ENCODE results near the gene ROPN1. TPM values are rescaled to one million over a fixed set of nuclear protein-coding genes. Genes with fewer than 3 reads are reported as not detected.
A peak's percentile ranks its signal among the peaks of the same experiment; 100 is the strongest.
"Not testable (repeated sequence)": the region's sequence is repeated elsewhere in the genome, so short reads cannot be mapped to it uniquely, and the experiment has no call there.

The ROPN1 gene
- total RNA-seq, 1 donor from 2014 or later = not detected

DNA sequence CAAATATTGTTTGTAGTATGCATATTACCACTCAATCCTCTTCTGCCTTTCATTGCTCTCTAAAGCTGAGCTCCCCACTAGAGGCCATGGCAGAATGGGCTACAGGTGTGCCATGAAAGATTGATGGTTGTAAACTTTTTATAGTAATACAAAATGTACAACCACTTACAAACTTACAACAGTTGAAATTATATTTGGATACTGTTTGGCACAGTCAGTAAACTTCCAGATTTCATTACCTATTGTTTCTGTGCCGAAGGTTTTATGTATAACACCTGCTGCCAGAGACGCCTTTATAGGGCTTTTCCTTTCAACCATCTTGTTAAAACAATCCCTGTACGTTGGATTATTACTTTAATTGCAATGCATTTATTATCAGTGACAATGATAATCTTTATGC lies 7.0 kb downstream of the ROPN1 start:
- Histone ChIP-seq H3K27me3 (peaks cover 54% of the 10 kb centered on the region), H3K36me3 (no peaks in the 10 kb centered on the region), H3K4me2 (no peak overlapping the region), H3K27ac (no peak overlapping the region), H4K20me1 (ENCODE audit: low read depth) (no peaks in the 10 kb centered on the region), H3K4me1 (peaks cover 17% of the 10 kb centered on the region), H2AFZ (replicated peaks) (no peak overlapping the region), H3K9ac (no peak overlapping the region), H3F3A (ENCODE audit: low read depth) (peaks cover 8% of the 10 kb centered on the region), H3K9me3 (ENCODE audit: low read depth) (no peaks in the 10 kb centered on the region), H3K4me3 (no peak overlapping the region), H3K79me2 (ENCODE audit: low read depth) (no peaks in the 10 kb centered on the region)
- no peak overlapping the region for H3K27ac Mint-ChIP-seq
- H3K27me3 Mint-ChIP-seq (ENCODE audit: insufficient read depth, low read depth) = peaks cover 4% of the 10 kb centered on the region
- DNase-seq (ENCODE audit: low spot score) = no peak
- peaks cover 2% of the 10 kb centered on the region for H3K9me3 Mint-ChIP-seq
- TF ChIP-seq EZH2 (IDR thresholded peaks at IDR 0.05) (no peak), EZH2phosphoT487 (IDR thresholded peaks at IDR 0.05) (no peak)
- TF ChIP-seq, protein P1, sequence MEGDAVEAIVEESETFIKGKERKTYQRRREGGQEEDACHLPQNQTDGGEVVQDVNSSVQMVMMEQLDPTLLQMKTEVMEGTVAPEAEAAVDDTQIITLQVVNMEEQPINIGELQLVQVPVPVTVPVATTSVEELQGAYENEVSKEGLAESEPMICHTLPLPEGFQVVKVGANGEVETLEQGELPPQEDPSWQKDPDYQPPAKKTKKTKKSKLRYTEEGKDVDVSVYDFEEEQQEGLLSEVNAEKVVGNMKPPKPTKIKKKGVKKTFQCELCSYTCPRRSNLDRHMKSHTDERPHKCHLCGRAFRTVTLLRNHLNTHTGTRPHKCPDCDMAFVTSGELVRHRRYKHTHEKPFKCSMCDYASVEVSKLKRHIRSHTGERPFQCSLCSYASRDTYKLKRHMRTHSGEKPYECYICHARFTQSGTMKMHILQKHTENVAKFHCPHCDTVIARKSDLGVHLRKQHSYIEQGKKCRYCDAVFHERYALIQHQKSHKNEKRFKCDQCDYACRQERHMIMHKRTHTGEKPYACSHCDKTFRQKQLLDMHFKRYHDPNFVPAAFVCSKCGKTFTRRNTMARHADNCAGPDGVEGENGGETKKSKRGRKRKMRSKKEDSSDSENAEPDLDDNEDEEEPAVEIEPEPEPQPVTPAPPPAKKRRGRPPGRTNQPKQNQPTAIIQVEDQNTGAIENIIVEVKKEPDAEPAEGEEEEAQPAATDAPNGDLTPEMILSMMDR (IDR thresholded peaks at IDR 0.05) = no peak
- no peaks in the 10 kb centered on the region for H3K36me3 Mint-ChIP-seq
- peaks cover 5% of the 10 kb centered on the region for H3K4me1 Mint-ChIP-seq
- no peak overlapping the region for H3K4me3 Mint-ChIP-seq

DNA sequence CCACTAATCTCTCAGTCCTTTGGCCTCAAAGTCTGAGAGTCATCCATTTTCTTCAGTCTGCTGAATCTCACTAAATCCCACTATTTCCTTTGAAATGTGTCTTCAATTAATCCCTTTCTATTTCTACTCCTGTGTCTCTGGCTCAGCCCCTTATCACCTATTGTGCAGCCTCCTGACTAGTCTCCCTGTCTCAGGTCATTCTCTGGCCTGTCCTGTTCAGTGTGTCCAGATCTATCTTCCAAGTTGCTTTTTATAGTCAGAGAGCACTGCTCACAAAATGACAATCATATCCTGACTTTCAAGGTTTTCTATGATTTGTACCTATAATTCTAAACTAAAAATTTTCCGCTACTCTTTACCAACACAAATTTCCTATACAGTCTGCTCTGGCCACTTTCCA lies 7.6 kb downstream of the ROPN1 start:
- Histone ChIP-seq H3K9me3 (ENCODE audit: low read depth) (no peaks in the 10 kb centered on the region), H3F3A (ENCODE audit: low read depth) (peaks cover 8% of the 10 kb centered on the region), H3K9ac (no peak overlapping the region), H3K79me2 (ENCODE audit: low read depth) (no peaks in the 10 kb centered on the region), H4K20me1 (ENCODE audit: low read depth) (no peaks in the 10 kb centered on the region), H3K4me2 (peak overlapping the region; percentile 46), H3K27me3 (peaks cover 48% of the 10 kb centered on the region), H2AFZ (replicated peaks) (no peak overlapping the region), H3K27ac (no peak overlapping the region), H3K4me1 (peaks cover 18% of the 10 kb centered on the region), H3K4me3 (no peak overlapping the region), H3K36me3 (no peaks in the 10 kb centered on the region)
- H3K36me3 Mint-ChIP-seq = no peaks in the 10 kb centered on the region
- peaks cover 10% of the 10 kb centered on the region for H3K4me1 Mint-ChIP-seq
- DNase-seq (ENCODE audit: low spot score) = no peak
- TF ChIP-seq EZH2 (IDR thresholded peaks at IDR 0.05) = no peak
- TF ChIP-seq, protein P1 (IDR thresholded peaks at IDR 0.05) = no peak
- peaks cover 2% of the 10 kb centered on the region for H3K27me3 Mint-ChIP-seq (ENCODE audit: insufficient read depth, low read depth)
- peaks cover 2% of the 10 kb centered on the region for H3K9me3 Mint-ChIP-seq
- no peak overlapping the region for H3K4me3 Mint-ChIP-seq
- no peak overlapping the region for H3K27ac Mint-ChIP-seq

DNA sequence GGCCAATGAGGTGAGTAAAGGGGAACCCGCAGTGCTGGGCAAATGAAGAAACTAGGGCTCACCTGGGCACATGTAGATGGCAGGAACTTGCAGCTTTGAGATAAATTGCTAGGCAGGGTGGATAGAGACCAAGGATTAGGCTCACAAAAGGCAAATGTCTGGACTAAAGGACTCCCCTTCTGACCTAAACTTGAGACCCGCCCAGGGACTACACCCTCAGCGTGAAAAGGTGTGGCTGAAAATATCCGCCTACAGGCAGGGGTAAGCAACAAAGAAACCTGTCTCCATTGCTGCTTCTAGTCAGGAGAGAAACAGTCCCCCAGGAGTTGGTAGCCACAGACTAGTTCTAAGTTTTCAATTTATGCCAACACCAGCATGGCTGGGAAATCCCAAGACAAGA lies 10.6 kb downstream of the ROPN1 start:
- H3K9me3 Mint-ChIP-seq; H3K4me3 ChIP-seq; H3K27me3 Mint-ChIP-seq (ENCODE audit: insufficient read depth, low read depth); H3K27ac Mint-ChIP-seq; H3K9me3 ChIP-seq (ENCODE audit: low read depth); H4K20me1 ChIP-seq (ENCODE audit: low read depth); H3K9ac ChIP-seq; DNase-seq (ENCODE audit: low spot score); H3K27ac ChIP-seq; H3K4me3 Mint-ChIP-seq; H3K4me2 ChIP-seq; H3K79me2 ChIP-seq (ENCODE audit: low read depth); H2AFZ ChIP-seq (replicated peaks); H3F3A ChIP-seq (ENCODE audit: low read depth); H3K36me3 ChIP-seq; H3K4me1 Mint-ChIP-seq; H3K36me3 Mint-ChIP-seq: not testable (repeated sequence)
- Histone ChIP-seq H3K4me1 (peaks cover 18% of the 10 kb centered on the region), H3K27me3 (peaks cover 18% of the 10 kb centered on the region)

DNA sequence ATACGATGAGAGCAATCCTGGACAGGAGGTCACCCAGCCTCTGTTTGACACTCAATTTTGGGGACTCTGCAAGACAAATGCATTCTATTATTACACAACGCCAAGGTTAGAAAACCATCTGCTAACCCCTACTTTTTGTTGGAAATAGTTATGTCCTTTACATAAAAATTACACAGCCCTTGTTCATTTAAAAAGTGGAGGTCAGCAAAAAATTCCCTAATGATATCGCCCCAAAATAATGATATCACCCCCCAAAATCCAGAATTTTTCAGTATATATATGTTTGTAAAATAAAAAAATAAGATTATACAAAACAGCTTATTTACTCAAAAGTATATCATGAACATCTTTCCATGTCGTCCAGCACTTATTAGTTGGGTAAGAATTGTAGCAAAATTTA lies 11.4 kb downstream of the ROPN1 start:
- TF ChIP-seq EZH2 (IDR thresholded peaks at IDR 0.05) = no peak
- TF ChIP-seq, protein P1 (IDR thresholded peaks at IDR 0.05) = no peak
- TF ChIP-seq EZH2phosphoT487 (IDR thresholded peaks at IDR 0.05) = no peak
- no peak overlapping the region for H3K9ac ChIP-seq
- H3K4me1 ChIP-seq = peaks cover 18% of the 10 kb centered on the region
- H2AFZ ChIP-seq (replicated peaks) = peak overlapping the region; percentile 99
- H3K27ac ChIP-seq = no peak overlapping the region
- peak overlapping the region; percentile 52 for H3K4me3 ChIP-seq
- no peaks in the 10 kb centered on the region for H3K79me2 ChIP-seq (ENCODE audit: low read depth)
- no peak for DNase-seq (ENCODE audit: low spot score)
- H3K27ac Mint-ChIP-seq = no peak overlapping the region
- no peaks in the 10 kb centered on the region for H3K9me3 ChIP-seq (ENCODE audit: low read depth)
- no peaks in the 10 kb centered on the region for H4K20me1 ChIP-seq (ENCODE audit: low read depth)
- peak overlapping the region; percentile 95 for H3K4me2 ChIP-seq
- H3K4me1 Mint-ChIP-seq = peaks cover 10% of the 10 kb centered on the region
- peak overlapping the region; percentile 72 for H3K4me3 Mint-ChIP-seq
- H3K27me3 Mint-ChIP-seq (ENCODE audit: insufficient read depth, low read depth) = peaks cover 6% of the 10 kb centered on the region
- peaks cover 2% of the 10 kb centered on the region for H3K9me3 Mint-ChIP-seq
- no peaks in the 10 kb centered on the region for H3K36me3 Mint-ChIP-seq
- H3K36me3 ChIP-seq = no peaks in the 10 kb centered on the region
- H3F3A ChIP-seq (ENCODE audit: low read depth) = peaks cover 8% of the 10 kb centered on the region
- peaks cover 15% of the 10 kb centered on the region for H3K27me3 ChIP-seq

Data from neural progenitor cell (in vitro differentiated cells).